Ishikawa (cell line): ENCODE data around the gene CA7.

Experiments used
- CEBPB ChIP-seq: IDR thresholded peaks from 2 replicates; pipeline ENCODE4 v1.6.1; 2012
- EGR1 ChIP-seq: IDR thresholded peaks from 2 replicates; pipeline ENCODE4 v1.6.1; 2012
- EP300 ChIP-seq: IDR thresholded peaks from 2 replicates; pipeline ENCODE4 v1.6.1; 2012; ENCODE audit warnings: borderline replicate concordance
- MAX ChIP-seq: IDR thresholded peaks from 2 replicates; pipeline ENCODE4 v1.6.1; 2012
- RAD21 ChIP-seq: IDR thresholded peaks from 2 replicates; pipeline ENCODE4 v1.6.1; 2012; ENCODE audit warnings: low read depth
- TAF1 ChIP-seq: IDR thresholded peaks from 2 replicates; pipeline ENCODE4 v1.6.1; 2012; ENCODE audit warnings: low read depth, mild to moderate bottlenecking
- USF1 ChIP-seq: IDR thresholded peaks from 2 replicates; pipeline ENCODE4 v1.6.1; 2012
- ZBTB7A ChIP-seq: IDR thresholded peaks from 2 replicates; pipeline ENCODE4 v1.6.1; 2012; ENCODE audit warnings: low read depth

GRCh38 chr16:66882702-66883101 is 38.5 kb downstream of the CA7 start:
- TF ChIP-seq EGR1 (no peak), EP300 (no peak), RAD21 (no peak), ZBTB7A (no peak), CEBPB (no peak), TAF1 (no peak), MAX (no peak), USF1 (no peak)
